Measurements from ENCODE around the gene ARHGEF17. TPM values are rescaled to one million over a fixed set of nuclear protein-coding genes. Genes with fewer than 3 reads are reported as not detected.

The ARHGEF17 gene
- total and polyA plus RNA-seq, 2 of the 8 experiments (the other 6 are each of a cell fraction or from before 2014, with no cell fraction given), result 11.3 to 14.6 TPM

- Histone ChIP-seq H3K79me1 (ENCODE audit: low read depth, low read length) (no peaks in the 10 kb centered on the region), H3K4ac (replicated peaks; ENCODE audit: insufficient read length, low read depth, low read length) (no peak overlapping the region), H2BK120ac (replicated peaks; ENCODE audit: low read depth, low read length) (no peak overlapping the region), H4K20me1 (replicated peaks in 1 of 2; ENCODE audit: control insufficient read depth in 1 of 2, insufficient read depth in 2 of 2, low read length in 2 of 2) (peaks cover 5 to 17% of the 10 kb centered on the region in 2 experiments), H3K36me3 (ENCODE audit: control insufficient read depth in 2 of 4, insufficient read depth in 4 of 4, low read length in 3 of 4) (no peaks in the 10 kb centered on the region), H3K14ac (ENCODE audit: insufficient read length) (no peak overlapping the region), H4K91ac (replicated peaks; ENCODE audit: insufficient read length, low read length) (no peak overlapping the region), H3K18ac (ENCODE audit: extremely low read depth, low read length) (no peak overlapping the region), H3K4me3 (ENCODE audit: extremely low read depth in 1 of 4, insufficient read depth in 2 of 4, low read depth in 3 of 4, low read length in 4 of 4) (no peak overlapping the region), H3K9me3 (ENCODE audit: insufficient read depth in 2 of 2, low read depth in 1 of 2, low read length in 1 of 2) (no peaks in the 10 kb centered on the region), H3K4me2 (ENCODE audit: insufficient read depth in 1 of 2, low read depth in 2 of 2, low read length in 2 of 2) (no peak overlapping the region), H2AFZ (ENCODE audit: low read length) (no peak overlapping the region), H2BK5ac (ENCODE audit: low read depth, low read length) (no peak overlapping the region), H3K27me3 (replicated peaks in 1 of 4; ENCODE audit: control insufficient read depth in 3 of 4, extremely low read depth in 1 of 4, insufficient read depth in 3 of 4, low read length in 3 of 4) (no peaks in the 10 kb centered on the region; a peak in 2 of 7 replicates), H3K27ac (ENCODE audit: low read depth, low read length) (no peak overlapping the region), H3K23ac (ENCODE audit: insufficient read length) (no peak overlapping the region), H4K5ac (ENCODE audit: insufficient read length, low read depth, low read length) (no peak overlapping the region), H4K8ac (ENCODE audit: extremely low read depth, insufficient read depth, low read length) (no peak overlapping the region), H3K4me1 (replicated peaks in 1 of 4; ENCODE audit: control insufficient read depth in 3 of 4, insufficient read depth in 4 of 4, low read length in 3 of 4) (no peaks in the 10 kb centered on the region; a peak in 2 of 7 replicates), H2BK15ac (ENCODE audit: low read length) (no peak overlapping the region), H3K56ac (replicated peaks; ENCODE audit: insufficient read length, low read depth, low read length) (no peak overlapping the region), H3K79me2 (ENCODE audit: control insufficient read depth in 1 of 2, insufficient read depth in 2 of 2, low read length in 2 of 2) (no peaks in the 10 kb centered on the region), H2BK20ac (ENCODE audit: low read length) (no peak overlapping the region), H3K9ac (replicated peaks in 1 of 4; ENCODE audit: extremely low read depth in 1 of 4, low read depth in 3 of 4, low read length in 3 of 4) (no peak overlapping the region), H2BK12ac (ENCODE audit: low read depth, low read length) (no peak overlapping the region), H3K23me2 (ENCODE audit: low read depth, low read length) (no peaks in the 10 kb centered on the region), H2AK5ac (ENCODE audit: low read depth, low read length) (no peak overlapping the region)
- TF ChIP-seq SIRT6 (IDR thresholded peaks at IDR 0.05; ENCODE audit: low read length), result no peak
- TF ChIP-seq RAD21 (IDR thresholded peaks at IDR 0.05 in 1 of 2, conservative IDR thresholded peaks at IDR 0.05 in 1 of 2; ENCODE audit: low read depth in 2 of 2, low read length in 2 of 2), result no peak
- WGBS, 2 experiments (ENCODE audit: extremely low coverage in 1 of 2, insufficient coverage in 1 of 2, insufficient read length in 1 of 2, insufficient replicate concordance in 2 of 2, low coverage in 1 of 2, low lambda C conversion rate in 2 of 2, missing lambda C conversion rate in 1 of 2), result 86% methylated on average over 6 of the region's 6 CpGs; no CpG with 5 or more reads in 1 of the 2 experiments
- ChIA-PET POLR2A (ENCODE audit: partially characterized antibody) (interaction anchor here (1.9 kb wide), 1 partner anchor 9 kb away, joined by 5 read pairs; no protein-coding TSS in a partner anchor), CTCF (ENCODE audit: partially characterized antibody) (interaction anchor here (0.9 to 59.1 kb wide), 13 partner anchors 0 to 312 kb away, joined by 3 to 1456 read pairs (median 14); partner anchors contain the start of gene RELT)
- DNase-seq (ENCODE audit: low read depth in 1 of 2, low spot score in 2 of 2) (no peak), FAIRE-seq (no peak)
Measured at GRCh38 chr11:73349633-73350032, 41.6 kb downstream of the ARHGEF17 start.

All from H1 (cell line).